Measurements from ENCODE around the gene SERPINA6. TPM values are rescaled to one million over a fixed set of nuclear protein-coding genes. Genes with fewer than 3 reads are reported as not detected.

SERPINA6 gene
- total and polyA plus RNA-seq, 8 donors = 0.19 TPM; not detected in 7

DNA sequence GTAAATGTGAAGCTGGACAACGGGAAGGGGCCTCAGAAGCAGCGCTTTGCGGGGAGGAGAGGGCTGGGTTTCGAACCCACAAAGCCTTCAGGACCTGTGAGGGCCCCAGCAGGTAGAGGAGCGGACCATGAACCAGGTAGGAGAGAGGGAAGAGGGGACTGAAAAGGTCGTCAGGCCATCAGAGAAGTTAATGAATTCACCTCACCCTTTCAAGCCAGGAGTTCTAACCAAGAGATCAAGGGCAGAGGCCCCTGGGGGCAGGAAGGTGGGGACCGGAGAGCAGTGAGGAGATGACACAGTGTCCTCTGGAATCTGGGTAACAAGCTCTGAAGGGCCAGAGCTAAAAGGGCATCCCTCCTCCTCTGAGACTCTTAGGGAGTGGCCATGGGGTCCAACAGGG lies 45.8 kb upstream of the SERPINA6 start:
- H3K4me1 ChIP-seq = no peaks in the 10 kb centered on the region
- H3K9me3 ChIP-seq = no peaks in the 10 kb centered on the region
- no peak overlapping the region for H3K27ac ChIP-seq
- H3K27me3 ChIP-seq = peaks cover 0 to 4% (median 0%) of the 10 kb centered on the region in 3 donors
- WGBS, 5 donors = 81 to 93% (median 84%) methylated on average over 7 of the region's 7 CpGs
- no peak for DNase-seq
- no peak for TF ChIP-seq POLR2A (IDR thresholded peaks at IDR 0.05)
- TF ChIP-seq POLR2AphosphoS5 (IDR thresholded peaks at IDR 0.05) = no peak
- TF ChIP-seq, protein P1, sequence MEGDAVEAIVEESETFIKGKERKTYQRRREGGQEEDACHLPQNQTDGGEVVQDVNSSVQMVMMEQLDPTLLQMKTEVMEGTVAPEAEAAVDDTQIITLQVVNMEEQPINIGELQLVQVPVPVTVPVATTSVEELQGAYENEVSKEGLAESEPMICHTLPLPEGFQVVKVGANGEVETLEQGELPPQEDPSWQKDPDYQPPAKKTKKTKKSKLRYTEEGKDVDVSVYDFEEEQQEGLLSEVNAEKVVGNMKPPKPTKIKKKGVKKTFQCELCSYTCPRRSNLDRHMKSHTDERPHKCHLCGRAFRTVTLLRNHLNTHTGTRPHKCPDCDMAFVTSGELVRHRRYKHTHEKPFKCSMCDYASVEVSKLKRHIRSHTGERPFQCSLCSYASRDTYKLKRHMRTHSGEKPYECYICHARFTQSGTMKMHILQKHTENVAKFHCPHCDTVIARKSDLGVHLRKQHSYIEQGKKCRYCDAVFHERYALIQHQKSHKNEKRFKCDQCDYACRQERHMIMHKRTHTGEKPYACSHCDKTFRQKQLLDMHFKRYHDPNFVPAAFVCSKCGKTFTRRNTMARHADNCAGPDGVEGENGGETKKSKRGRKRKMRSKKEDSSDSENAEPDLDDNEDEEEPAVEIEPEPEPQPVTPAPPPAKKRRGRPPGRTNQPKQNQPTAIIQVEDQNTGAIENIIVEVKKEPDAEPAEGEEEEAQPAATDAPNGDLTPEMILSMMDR (IDR thresholded peaks at IDR 0.05) = no peak
- no peak overlapping the region for H3K4me3 ChIP-seq
- H3K36me3 ChIP-seq = no peaks in the 10 kb centered on the region
- intact Hi-C loops (cut with DNase I; ENCODE audit: low total_unique reads) = no loop called here

DNA sequence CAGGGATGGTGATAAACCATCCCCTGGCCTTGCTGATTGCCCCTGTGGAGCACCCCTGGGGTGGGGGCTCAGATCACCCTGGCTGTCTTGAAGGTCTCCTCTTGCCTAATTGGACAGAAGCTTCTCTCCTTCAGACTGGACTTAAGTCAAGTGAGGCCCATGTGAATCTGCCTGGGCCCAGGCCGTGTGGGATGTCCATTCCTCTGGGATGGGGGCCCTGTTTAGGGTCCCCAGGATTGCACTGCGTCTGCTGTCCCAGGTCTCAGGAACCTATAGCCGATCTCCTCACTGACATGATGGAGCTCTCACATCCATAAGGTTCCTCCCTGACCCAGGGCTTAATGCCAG lies 45.1 kb upstream of the SERPINA6 start:
- intact Hi-C loops (cut with DNase I; ENCODE audit: low total_unique reads) = no loop called here
- TF ChIP-seq, protein P1 (IDR thresholded peaks at IDR 0.05) = no peak
- no peak for TF ChIP-seq EP300 (IDR thresholded peaks at IDR 0.05)
- TF ChIP-seq POLR2AphosphoS5 (IDR thresholded peaks at IDR 0.05) = no peak
- no peak for TF ChIP-seq POLR2A (IDR thresholded peaks at IDR 0.05)
- WGBS, 5 donors = 73 to 91% (median 85%) methylated on average over 1 to 3 of the region's 3 CpGs
- Histone ChIP-seq H3K9me3 (no peaks in the 10 kb centered on the region), H3K36me3 (no peaks in the 10 kb centered on the region), H3K4me1 (no peaks in the 10 kb centered on the region), H3K4me3 (no peak overlapping the region), H3K27me3 (peaks cover 0 to 4% (median 0%) of the 10 kb centered on the region in 3 donors), H3K27ac (no peak overlapping the region)
- DNase-seq = no peak

DNA sequence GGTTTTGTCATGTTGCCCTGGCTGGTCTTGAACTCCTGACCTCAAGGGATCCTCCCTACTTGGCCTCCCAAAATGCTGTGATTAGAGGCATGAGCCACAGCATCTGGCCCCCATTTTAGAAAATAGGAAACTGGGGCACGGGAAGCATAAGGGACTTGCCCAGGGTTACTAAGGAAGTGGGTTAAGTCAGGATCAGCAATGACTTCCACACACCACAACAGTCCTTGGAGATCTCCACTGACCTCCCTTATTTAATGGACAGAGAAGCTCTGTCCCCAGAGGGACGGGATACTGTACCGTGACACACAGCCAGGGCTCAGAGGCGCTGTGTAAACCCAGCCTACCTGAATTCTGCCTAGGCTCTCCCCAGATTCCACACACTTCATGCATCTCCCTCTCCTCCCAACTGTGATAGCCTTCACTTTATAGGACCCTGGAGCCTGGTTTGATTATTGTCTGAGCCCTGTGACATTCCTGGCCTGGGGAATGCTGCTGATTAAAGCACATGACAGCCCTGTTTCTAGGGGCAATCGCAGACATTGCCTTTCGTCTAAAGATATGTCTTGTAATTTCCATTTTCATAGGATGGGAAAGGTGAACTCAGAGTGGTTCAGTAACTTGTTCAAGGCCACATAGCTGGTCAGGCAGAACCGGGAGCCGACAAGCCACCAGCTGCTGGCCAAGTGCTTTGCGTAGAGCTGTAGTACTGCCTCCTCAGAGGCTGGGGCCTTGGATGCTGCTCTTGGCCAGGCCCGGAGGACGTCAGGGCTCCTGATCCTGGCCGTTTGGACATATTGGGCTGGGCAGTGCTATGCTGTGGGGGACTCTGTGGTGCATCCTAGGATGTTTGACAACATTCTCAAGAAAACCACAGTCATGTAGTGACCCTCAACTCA lies 44.5 kb upstream of the SERPINA6 start:
- H3K27me3 ChIP-seq = peaks cover 0 to 4% (median 0%) of the 10 kb centered on the region in 3 donors
- no peak for DNase-seq
- WGBS, 5 donors = 80 to 91% (median 88%) methylated on average over 9 to 12 of the region's 12 CpGs
- H3K9me3 ChIP-seq = no peaks in the 10 kb centered on the region
- H3K4me1 ChIP-seq = no peaks in the 10 kb centered on the region
- no peaks in the 10 kb centered on the region for H3K36me3 ChIP-seq
- no peak for TF ChIP-seq EP300 (IDR thresholded peaks at IDR 0.05)
- TF ChIP-seq, protein P1 (IDR thresholded peaks at IDR 0.05) = no peak
- no peak for TF ChIP-seq POLR2A (IDR thresholded peaks at IDR 0.05)
- TF ChIP-seq POLR2AphosphoS5 (IDR thresholded peaks at IDR 0.05) = no peak
- intact Hi-C loops (cut with DNase I; ENCODE audit: low total_unique reads) = no loop called here
- H3K4me3 ChIP-seq = no peak overlapping the region
- H3K27ac ChIP-seq = no peak overlapping the region

DNA sequence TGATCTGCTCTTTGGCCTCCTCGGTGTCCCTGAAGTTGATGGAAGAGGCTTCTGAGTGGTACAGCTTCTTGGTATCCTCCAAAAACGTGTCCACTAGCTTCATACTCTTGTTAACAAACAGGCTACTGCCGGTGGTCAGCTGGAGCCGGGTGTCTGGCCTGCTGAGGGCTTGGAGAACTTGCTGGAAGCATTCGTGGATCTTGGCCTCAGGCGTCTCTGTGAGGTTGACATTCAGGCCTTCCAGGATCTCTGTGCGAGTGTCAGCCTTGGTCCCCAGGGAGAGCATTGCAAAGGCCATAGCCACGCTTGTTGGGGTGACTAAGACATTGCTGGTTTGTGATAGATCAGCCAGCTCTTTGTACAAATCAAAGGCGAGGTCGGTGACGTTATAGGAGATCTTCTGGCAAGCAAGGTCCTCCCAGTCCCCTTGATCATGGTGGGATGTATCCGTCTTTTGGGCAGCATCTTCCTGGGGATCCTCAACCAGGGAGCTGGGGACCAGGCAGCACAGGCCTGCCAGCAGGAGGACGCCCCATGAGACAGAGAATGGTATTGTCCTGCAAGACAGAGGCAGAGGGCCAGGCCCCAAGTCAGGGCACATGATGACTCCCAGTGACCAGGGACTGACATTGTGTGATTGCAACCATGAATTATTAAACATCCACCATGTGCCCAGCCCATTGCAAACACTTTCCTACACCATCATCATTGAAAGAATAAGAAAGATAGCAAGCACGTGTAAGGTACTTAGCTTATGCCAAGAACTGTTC lies 43.2 kb upstream of the SERPINA6 start, which contains the start of gene SERPINA2:
Gene SERPINA2, minus strand, starts transcription at position 553 of the 770 bp plus-strand sequence.
- no peaks in the 10 kb centered on the region for H3K36me3 ChIP-seq
- intact Hi-C loops (cut with DNase I; ENCODE audit: low total_unique reads) = no loop called here
- no peak for DNase-seq
- TF ChIP-seq POLR2A (IDR thresholded peaks at IDR 0.05) (no peak), EP300 (IDR thresholded peaks at IDR 0.05) (no peak), POLR2AphosphoS5 (IDR thresholded peaks at IDR 0.05) (no peak)
- TF ChIP-seq, protein P1 (IDR thresholded peaks at IDR 0.05) = no peak
- H3K4me3 ChIP-seq = no peak within 1 kb of the TSS
- H3K27ac ChIP-seq = no peak within 1 kb of the TSS
- H3K27me3 ChIP-seq = peaks cover 0 to 8% (median 0%) of the 10 kb centered on the region in 3 donors
- 78 to 83% (median 81%) methylated on average over 14 of the region's 14 CpGs for WGBS, 5 donors
- no peaks in the 10 kb centered on the region for H3K9me3 ChIP-seq
- H3K4me1 ChIP-seq = no peaks in the 10 kb centered on the region

Data from stomach (tissue), 9 donors.